ENCODE data around the gene SLC35E4.

Gene SLC35E4

DNA sequence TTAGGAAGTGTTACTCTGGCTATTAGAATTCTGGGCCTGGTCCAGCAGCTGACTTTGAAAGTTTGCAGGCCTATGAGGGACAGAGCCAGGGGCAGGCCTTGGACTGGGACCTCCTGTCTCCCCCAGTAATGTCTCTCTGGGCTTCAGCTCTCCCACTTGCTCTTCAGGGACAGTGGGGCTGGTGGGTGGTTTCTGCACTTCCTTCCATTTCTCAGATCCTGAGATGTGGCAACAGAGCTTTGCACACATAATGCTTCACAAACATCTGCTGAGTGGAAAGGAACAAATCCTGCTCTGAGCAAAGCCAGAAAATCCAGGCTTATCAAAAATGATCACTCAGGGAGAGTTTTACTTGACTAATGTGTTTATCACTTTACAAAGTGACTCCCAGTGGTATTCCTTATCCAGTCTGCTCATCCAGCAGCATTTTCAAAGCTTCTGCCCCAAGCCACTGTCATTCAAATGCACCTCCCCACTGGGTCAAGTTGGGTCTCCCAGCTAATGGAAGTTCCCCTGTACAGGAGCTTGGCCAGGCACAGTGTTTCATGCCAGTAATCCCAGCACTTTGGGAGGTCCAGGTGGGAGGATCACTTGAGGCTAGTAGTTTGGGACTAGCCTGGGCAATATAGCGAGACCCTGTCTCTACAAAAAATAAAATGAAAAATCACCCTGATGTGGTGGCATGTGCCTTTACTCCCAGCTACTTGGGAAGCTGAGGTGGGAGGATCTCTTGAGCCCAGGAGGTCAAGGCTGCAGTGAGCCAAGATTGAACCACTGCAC lies 45.6 kb downstream of the SLC35E4 start:
- Histone ChIP-seq H3K4me1 (peaks cover 21% of the 10 kb centered on the region), H3K27me3 (no peaks in the 10 kb centered on the region), H3K4me2 (peak overlapping the region; percentile 60), H4K20me1 (no peaks in the 10 kb centered on the region), H3K27ac (no peak overlapping the region), H3K9me3 (no peaks in the 10 kb centered on the region), H3K36me3 (no peaks in the 10 kb centered on the region), H3K9ac (0 out of 2 replicates have a peak overlapping the region, but pooled peaks have one; percentile 2), H3K4me3 (no peak overlapping the region)
- no peak; the same call in 1 of the 2 replicates for TF ChIP-seq Cebpa-rat (IDR thresholded peaks at IDR 0.05)

DNA sequence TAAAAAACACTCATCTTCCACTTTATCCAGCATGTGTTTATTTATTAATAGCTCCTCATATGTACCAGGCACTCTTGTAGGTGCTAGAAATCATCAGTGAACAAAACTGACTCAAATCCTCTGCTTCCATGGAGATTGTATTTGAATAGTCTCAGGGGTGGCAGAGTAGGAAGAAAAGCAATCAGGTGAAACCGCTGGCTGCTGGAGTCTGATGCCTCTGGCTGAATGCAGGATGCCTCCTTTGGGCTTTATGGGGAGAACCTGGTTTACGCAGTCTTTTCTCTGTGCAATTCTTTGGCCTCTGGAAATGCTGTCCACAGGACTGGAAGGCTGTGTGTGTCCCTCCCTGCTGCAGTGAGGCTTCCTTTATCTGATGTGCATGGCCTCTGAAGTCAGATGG lies 46.2 kb downstream of the SLC35E4 start:
- Histone ChIP-seq H3K27me3 (no peaks in the 10 kb centered on the region), H3K4me2 (no peak overlapping the region), H3K27ac (no peak overlapping the region), H3K9ac (no peak overlapping the region), H3K9me3 (no peaks in the 10 kb centered on the region), H4K20me1 (no peaks in the 10 kb centered on the region), H3K4me3 (no peak overlapping the region), H3K36me3 (no peaks in the 10 kb centered on the region), H3K4me1 (peaks cover 21% of the 10 kb centered on the region)
- TF ChIP-seq Cebpa-rat (IDR thresholded peaks at IDR 0.05): no peak

DNA sequence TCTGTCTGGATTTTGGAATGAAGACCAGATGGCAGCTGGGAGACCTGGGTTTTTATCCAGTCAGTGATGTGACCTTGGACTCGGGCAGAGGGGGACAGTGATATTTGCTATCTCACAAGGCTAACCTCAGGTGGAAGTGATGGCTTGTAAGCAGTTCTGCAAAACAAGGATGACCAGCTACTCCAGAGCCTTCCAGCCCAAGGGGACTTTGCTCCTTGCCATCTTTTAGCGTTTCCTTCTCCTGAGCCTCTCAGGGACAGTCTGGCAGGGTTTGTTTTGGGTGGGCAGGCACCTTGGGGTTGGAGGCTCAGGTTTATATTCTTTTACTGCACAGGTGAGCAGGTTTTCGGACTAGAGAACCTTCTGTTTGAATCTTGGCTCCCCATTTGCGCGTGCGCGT lies 49.6 kb downstream of the SLC35E4 start:
- no peaks in the 10 kb centered on the region for H4K20me1 ChIP-seq
- H3K36me3 ChIP-seq: no peaks in the 10 kb centered on the region
- no peaks in the 10 kb centered on the region for H3K9me3 ChIP-seq
- H3K9ac ChIP-seq: no peak overlapping the region
- H3K4me3 ChIP-seq: no peak overlapping the region
- no peaks in the 10 kb centered on the region for H3K27me3 ChIP-seq
- TF ChIP-seq Cebpa-rat (IDR thresholded peaks at IDR 0.05): no peak
- no peak overlapping the region for H3K4me2 ChIP-seq
- peaks cover 20% of the 10 kb centered on the region for H3K4me1 ChIP-seq
- H3K27ac ChIP-seq: no peak overlapping the region

DNA sequence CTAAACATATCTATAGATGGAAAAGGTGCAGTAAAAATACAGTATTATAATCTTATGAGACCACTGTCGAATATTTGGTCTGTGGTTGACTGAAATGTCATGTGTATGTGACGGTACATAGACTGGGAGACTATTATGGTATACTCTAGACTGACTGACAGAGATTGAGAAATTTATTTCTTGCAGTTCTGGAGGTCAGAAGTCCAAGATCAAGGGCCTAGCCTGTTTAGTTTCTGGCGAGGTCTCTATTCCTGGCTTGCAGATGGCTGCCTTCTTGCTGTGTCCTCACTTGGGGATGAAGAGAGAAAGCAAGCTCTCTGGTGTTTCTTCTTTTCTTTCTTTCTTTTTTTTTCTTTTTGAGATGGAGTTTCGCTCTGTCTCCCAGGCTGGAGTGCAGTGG lies 51.8 kb downstream of the SLC35E4 start:
- Histone ChIP-seq H3K9ac (no peak overlapping the region), H3K4me1 (no peaks in the 10 kb centered on the region), H3K27ac (no peak overlapping the region), H3K36me3 (no peaks in the 10 kb centered on the region), H3K9me3 (no peaks in the 10 kb centered on the region), H3K4me2 (no peak overlapping the region), H4K20me1 (no peaks in the 10 kb centered on the region), H3K27me3 (no peaks in the 10 kb centered on the region), H3K4me3 (no peak overlapping the region)
- no peak for TF ChIP-seq Cebpa-rat (IDR thresholded peaks at IDR 0.05)

DNA sequence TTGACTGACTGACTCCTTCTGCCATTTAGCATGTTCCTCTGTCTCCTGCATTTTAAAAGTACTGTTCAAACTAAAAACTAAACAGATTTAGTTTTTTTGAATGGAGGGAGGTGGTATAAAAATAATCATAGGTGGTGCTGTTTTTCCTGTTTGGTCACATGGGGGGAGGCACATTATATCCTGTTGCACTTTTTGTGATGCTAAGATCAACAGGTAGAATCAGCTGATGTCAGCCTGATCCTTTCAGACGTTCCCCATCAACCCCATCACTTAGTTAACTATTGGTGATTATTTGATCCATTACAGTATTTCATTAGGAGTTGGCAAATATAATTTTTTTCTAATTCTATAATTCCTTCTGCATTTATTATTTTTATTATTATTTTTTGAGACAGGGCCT lies 54.0 kb downstream of the SLC35E4 start:
- Histone ChIP-seq H3K4me1 (no peaks in the 10 kb centered on the region), H3K9me3 (no peaks in the 10 kb centered on the region; the same call in 1 of the 2 replicates), H3K9ac (no peak overlapping the region), H3K27me3 (no peaks in the 10 kb centered on the region), H4K20me1 (no peaks in the 10 kb centered on the region), H3K27ac (no peak overlapping the region), H3K36me3 (no peaks in the 10 kb centered on the region), H3K4me3 (no peak overlapping the region), H3K4me2 (no peak overlapping the region)
- no peak for TF ChIP-seq Cebpa-rat (IDR thresholded peaks at IDR 0.05)

DNA sequence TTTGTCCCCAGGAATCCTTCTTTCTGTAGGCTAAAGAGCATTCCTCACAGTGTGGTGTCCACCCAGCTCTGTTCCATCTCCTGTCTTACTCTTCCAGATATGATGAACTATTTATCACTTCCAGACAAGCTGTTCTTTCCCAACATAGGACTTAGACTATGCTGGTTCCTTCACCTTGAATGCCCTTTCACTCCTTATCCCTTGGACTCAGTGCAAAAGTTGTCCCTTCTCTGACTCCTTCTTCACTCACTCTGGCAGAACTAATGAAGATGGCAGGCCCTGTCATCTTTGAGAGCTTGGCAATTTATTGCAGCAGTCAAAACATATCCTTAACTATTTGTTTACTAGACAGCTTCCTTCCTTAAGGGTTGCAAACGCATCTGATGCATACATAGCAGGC lies 55.6 kb downstream of the SLC35E4 start:
- no peak for TF ChIP-seq Cebpa-rat (IDR thresholded peaks at IDR 0.05)
- H4K20me1 ChIP-seq: no peaks in the 10 kb centered on the region
- no peaks in the 10 kb centered on the region for H3K27me3 ChIP-seq
- H3K9ac ChIP-seq: no peak overlapping the region
- no peaks in the 10 kb centered on the region for H3K4me1 ChIP-seq
- H3K4me2 ChIP-seq: no peak overlapping the region
- H3K9me3 ChIP-seq: no peaks in the 10 kb centered on the region; the same call in 1 of the 2 replicates
- H3K4me3 ChIP-seq: no peak overlapping the region
- no peak overlapping the region for H3K27ac ChIP-seq
- H3K36me3 ChIP-seq: no peaks in the 10 kb centered on the region

DNA sequence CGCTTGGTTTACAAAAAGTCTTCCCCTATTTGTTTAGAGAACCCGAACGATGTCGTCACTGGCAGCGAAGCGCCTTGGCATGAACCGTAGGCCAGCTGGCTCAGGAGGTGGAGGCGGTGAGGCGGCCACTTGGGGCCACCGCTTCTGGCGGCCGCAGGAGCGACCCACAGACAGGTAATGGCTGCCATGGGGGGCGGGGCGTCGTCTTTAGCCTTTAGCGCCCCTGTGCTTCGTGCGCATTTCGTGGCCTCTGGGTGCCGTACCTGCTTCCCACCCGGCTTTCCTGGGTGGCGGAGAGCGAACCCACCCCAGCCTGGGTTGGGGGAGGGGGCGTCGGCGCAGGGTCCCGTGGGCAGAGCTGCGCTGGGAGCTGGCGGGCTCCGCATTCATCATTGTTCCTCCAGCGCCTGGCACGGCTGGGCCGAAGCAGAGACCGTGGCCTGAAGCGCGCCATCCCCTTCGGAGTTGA lies 58.6 kb downstream of the SLC35E4 start:
- H3K9ac ChIP-seq: peak overlapping the region; percentile 56; the same call in 1 of the 2 replicates
- H3K9me3 ChIP-seq: no peaks in the 10 kb centered on the region; the same call in 1 of the 2 replicates
- no peaks in the 10 kb centered on the region for H3K4me1 ChIP-seq
- H3K36me3 ChIP-seq: no peaks in the 10 kb centered on the region
- peak overlapping the region; percentile 69 for H3K4me3 ChIP-seq
- no peaks in the 10 kb centered on the region for H4K20me1 ChIP-seq
- H3K4me2 ChIP-seq: peak overlapping the region; percentile 77
- 0 out of 2 replicates have a peak overlapping the region, but pooled peaks have one; percentile 41 for H3K27ac ChIP-seq
- no peak for TF ChIP-seq Cebpa-rat (IDR thresholded peaks at IDR 0.05)
- H3K27me3 ChIP-seq: no peaks in the 10 kb centered on the region

DNA sequence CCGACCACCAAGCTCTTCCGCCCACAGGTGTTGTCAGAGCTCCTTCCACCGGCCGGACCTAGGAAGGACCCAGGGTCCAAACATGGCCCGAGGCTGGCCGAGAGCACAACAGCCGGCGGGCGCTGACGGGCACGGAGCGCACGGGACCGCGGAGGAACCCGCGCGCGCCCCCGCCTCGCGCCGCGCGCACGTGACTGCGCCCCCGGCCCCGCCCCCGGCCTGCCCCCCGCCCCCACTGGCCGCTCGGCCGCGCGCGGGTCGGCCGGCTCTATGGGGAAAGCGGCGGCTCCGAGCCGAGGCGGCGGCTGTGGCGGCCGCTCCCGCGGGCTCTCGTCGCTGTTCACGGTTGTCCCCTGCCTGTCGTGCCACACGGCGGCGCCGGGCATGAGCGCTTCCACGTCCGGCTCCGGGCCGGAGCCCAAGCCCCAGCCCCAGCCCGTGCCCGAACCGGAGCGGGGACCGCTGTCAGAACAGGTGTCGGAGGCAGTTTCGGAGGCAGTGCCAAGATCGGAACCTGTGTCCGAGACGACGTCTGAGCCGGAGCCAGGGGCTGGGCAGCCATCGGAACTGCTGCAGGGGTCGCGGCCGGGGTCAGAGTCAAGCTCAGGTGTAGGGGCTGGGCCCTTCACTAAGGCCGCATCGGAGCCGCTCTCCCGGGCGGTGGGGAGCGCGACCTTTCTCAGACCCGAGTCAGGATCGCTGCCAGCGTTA lies 59.2 kb downstream of the SLC35E4 start, which contains the start of gene OSBP2:
OSBP2 (plus strand) TSS at position 235 of the 711 bp plus-strand sequence; CDS start at position 271, 36 bp downstream.
- Histone ChIP-seq H3K9ac (peak within 1 kb of the TSS; percentile 59; the same call in 1 of the 2 replicates), H3K27me3 (no peaks in the 10 kb centered on the region), H3K4me2 (peak within 1 kb of the TSS; percentile 77), H3K4me1 (no peaks in the 10 kb centered on the region), H3K4me3 (peak within 1 kb of the TSS; percentile 69), H3K9me3 (no peaks in the 10 kb centered on the region; the same call in 1 of the 2 replicates), H3K27ac (0 out of 2 replicates have a peak within 1 kb of the TSS, but pooled peaks have one; percentile 41), H3K36me3 (no peaks in the 10 kb centered on the region), H4K20me1 (no peaks in the 10 kb centered on the region)
- no peak for TF ChIP-seq Cebpa-rat (IDR thresholded peaks at IDR 0.05)

DNA sequence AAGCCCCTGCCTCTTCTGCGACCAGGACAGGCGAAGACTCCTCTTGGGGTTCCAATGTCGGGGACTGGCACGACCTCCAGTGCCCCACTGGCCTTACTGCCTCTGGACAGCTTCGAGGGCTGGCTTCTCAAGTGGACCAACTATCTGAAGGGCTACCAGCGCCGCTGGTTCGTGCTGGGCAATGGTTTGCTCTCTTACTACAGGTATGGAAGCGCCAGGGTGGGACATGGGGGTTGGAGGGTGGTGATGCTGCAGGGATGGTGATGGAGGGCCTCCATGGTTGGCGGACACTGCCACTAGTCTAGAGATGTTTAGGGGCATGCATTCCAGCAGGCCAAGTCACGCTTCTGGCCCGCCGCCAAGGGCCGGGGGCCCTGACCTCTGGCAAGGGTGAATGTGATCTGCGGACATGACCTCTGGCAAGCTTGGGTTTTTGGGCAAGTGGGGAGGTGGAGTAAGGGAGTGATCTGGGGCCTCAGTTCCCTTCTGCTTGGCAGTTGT lies 59.8 kb downstream of the SLC35E4 start:
- peak overlapping the region; percentile 69 for H3K4me3 ChIP-seq
- H3K9me3 ChIP-seq: no peaks in the 10 kb centered on the region; the same call in 1 of the 2 replicates
- no peaks in the 10 kb centered on the region for H3K4me1 ChIP-seq
- H3K36me3 ChIP-seq: no peaks in the 10 kb centered on the region
- H4K20me1 ChIP-seq: no peaks in the 10 kb centered on the region
- H3K27me3 ChIP-seq: no peaks in the 10 kb centered on the region
- no peak overlapping the region for H3K27ac ChIP-seq
- peak overlapping the region; percentile 56 for H3K4me2 ChIP-seq
- no peak for TF ChIP-seq Cebpa-rat (IDR thresholded peaks at IDR 0.05)
- H3K9ac ChIP-seq: peak overlapping the region; percentile 59; the same call in 1 of the 2 replicates
